ENCODE data around the gene SLC9A8.

SLC9A8 gene

GRCh38 chr20:49915380-49916145 is 102.9 kb downstream of the SLC9A8 start, which contains the start of gene SPATA2:
SPATA2 (minus strand) TSS chr20:49915529; CDS start chr20:49908490, 7,039 bp downstream.
- peak; percentile 97 for DNase-seq (ENCODE audit: low read depth, low spot score)

GRCh38 chr20:49916146-49917002 is 103.7 kb downstream of the SLC9A8 start:
- peak; percentile 68 for DNase-seq (ENCODE audit: low read depth, low spot score)

- DNase-seq (ENCODE audit: low read depth, low spot score) = no peak
These were observed 105.8 kb downstream of the SLC9A8 start for GRCh38 chr20:49918446-49918845.

GRCh38 chr20:49919009-49919408 is 106.4 kb downstream of the SLC9A8 start:
- no peak for DNase-seq (ENCODE audit: low read depth, low spot score)

GRCh38 chr20:49919461-49919860 is 106.8 kb downstream of the SLC9A8 start:
- DNase-seq (ENCODE audit: low read depth, low spot score) = no peak

DNA sequence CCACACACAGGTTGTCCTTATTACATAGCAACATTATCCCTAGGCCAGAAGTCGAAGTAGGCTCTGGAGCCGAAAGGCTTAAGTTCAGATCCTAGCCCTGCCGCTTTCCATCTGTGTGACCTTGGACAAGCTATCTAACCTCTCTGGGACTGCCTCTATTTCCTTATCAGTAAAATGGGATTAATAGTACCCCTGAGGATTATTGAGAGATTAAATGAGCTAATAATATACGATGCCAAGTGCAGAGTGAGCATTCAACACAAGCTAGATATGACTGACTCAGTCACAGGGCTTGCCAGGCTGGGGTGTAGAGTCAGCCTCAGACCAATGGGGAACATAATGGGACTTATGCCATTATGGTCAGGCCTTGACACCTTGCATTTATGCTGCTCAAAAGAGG is 111.6 kb downstream of the SLC9A8 start:
- DNase-seq (ENCODE audit: low read depth, low spot score) = no peak

GRCh38 chr20:49925901-49926454 is 113.3 kb downstream of the SLC9A8 start:
- no peak for DNase-seq (ENCODE audit: low read depth, low spot score)

GRCh38 chr20:49928411-49929141 is 115.9 kb downstream of the SLC9A8 start:
- peak; percentile 82 for DNase-seq (ENCODE audit: low read depth, low spot score)

DNA sequence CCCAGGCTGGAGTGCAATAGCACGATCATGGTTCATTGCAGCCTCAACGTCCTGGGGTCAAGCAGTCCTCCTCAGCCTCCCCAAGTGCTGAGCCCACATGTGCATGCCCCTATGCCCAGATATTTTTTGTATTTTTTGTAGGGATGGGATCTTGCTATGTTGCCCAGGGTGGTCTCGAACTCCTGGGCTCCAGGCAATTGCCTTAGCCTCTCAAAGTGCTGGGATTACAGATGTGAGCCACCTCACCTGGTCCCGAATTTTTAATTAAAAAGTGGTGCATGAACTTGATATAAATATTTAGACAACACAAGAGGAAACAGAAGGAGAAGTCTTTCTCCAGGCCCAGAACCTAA is 116.5 kb downstream of the SLC9A8 start:
- no peak for DNase-seq (ENCODE audit: low read depth, low spot score)

DNA sequence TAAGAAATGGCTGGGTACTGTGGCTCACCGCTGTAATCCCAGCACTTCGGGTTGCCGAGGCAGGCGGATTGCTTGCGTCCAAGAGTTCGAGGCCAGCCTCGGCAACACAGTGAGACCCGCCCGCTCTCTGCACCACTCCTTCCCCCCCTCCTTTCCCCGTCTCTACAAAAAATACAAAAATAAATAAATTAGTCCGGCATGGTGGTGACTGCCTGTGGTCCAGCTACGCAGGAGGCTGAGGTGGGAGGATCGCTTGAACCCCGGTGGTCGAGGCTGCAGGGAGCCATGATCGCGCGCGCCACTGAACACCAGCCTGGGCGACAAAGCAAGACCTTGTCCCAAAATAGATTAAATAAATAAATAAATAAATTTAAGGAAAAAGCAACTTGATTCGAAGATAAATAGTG is 123.1 kb downstream of the SLC9A8 start:
- no peak for DNase-seq (ENCODE audit: low read depth, low spot score)

GRCh38 chr20:49936153-49937026 is 123.8 kb downstream of the SLC9A8 start, which contains the start of gene RNF114:
RNF114 (plus strand) TSS chr20:49936397; CDS start chr20:49936413, 16 bp downstream.
- peak; percentile 79 for DNase-seq (ENCODE audit: low read depth, low spot score)

DNA sequence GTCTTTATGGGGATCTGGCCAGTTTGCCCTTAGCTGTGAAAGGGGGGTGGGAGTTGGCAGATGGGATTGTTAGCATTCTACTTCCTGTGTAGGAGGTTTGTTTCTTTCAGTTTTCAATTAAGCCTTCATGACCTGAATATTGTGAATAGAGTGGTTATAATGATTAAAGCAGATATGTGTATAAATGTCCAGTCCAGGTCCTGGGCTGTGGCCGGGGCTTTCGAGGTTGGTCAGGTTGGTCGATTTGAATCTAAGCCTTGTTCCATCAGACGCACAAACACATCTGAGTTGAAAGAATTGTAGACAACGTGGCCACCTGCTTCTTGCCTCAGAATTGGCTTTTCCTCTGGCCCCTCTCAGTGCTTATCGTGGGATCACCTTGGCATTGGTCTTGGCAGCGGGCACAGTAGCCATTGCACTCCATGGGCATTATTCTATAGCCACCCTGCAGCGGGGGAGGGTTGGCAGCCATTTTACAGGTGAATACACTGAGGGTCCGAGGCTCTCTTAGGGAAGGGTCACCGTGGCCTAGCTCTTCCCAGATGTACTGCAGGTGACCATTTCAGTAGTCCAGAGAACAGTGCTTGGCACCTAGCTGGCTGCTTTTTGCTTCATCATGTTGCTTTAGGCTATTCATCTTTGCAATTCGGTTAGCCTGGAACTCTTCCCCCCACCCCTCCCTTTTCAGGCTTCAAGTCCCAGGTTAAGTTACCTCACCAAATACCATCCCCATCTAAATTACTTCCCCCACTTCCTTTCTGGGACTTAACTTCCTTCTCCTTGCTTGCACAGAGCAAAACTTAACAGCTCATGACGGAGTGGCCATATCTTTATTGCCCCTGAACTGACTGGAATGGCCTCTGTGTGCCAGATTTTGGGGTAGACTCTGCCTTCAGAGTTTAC is 124.7 kb downstream of the SLC9A8 start:
- DNase-seq (ENCODE audit: low read depth, low spot score) = peak; percentile 58

DNA sequence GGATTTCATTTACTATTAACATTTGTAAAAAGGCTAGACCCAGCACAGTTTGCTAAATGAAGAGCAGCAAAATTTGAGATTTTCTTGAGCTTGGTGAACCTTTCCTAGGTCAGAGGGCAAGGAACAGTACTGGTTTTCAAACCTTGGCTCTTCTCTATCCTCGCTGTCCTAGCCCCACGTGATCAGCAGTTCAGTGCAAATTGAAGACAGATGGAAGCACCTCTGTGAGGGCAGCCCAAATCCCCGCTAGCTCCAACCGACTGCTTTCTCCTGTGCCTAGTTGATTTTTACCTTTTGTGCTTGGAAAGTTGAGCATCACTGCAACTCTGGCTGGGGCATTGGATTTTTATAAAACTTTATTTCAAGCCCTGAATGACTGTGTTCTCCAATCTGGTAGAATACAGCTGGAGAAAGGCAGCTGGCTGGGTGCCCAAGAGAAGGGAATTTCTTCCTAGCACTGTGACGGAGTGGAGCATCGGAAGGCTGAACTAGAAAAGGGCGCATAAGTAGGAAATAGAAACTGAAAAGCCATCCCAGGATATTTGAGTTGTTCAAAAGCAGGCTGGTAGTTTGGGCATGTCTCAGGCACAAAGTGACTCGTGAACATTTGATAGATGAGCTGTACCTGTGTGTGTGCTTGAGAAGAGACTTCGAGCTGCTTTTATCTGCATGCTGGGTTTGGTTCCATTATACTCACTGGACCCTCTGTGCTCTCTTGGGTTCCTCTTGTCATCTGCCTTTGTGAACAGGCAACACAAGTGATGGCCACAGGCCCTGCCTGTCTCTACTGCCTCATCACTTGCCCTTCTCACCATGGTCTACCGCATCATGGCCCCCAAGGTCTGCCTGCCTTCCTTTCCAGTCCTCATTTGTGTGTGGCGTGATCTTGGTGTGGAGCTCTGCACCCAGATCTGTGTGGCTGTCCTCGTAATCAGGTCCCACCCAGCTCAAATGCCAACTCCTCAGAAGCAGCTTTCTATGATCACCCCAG is 125.8 kb downstream of the SLC9A8 start:
- DNase-seq (ENCODE audit: low read depth, low spot score) = peak; percentile 18

DNA sequence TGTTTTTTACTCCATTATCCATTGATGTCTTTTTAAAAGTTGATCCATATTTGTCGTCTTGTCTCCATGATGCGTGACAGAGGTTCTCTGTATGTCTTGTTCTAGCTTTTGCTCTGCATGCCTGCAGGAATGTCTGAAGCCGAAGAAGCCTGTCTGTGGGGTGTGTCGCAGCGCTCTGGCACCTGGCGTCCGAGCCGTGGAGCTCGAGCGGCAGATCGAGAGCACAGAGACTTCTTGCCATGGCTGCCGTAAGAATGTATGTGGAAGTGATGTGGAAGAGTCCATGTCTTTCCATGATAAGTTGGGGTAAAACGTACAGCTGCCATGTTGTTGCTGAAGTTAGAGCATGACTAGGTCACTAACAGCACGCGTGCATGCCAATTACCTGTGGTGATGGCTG is 128.8 kb downstream of the SLC9A8 start:
- DNase-seq (ENCODE audit: low read depth, low spot score) = no peak
